ENCODE data around the gene IL21R. TPM values are rescaled to one million over a fixed set of nuclear protein-coding genes. Genes with fewer than 3 reads are reported as not detected.

Gene IL21R
- total and polyA plus RNA-seq, 2 donors (not counting 3 experiments of a cell fraction or from before 2014, with no cell fraction given) = 0.03 TPM; not detected in 1

DNA sequence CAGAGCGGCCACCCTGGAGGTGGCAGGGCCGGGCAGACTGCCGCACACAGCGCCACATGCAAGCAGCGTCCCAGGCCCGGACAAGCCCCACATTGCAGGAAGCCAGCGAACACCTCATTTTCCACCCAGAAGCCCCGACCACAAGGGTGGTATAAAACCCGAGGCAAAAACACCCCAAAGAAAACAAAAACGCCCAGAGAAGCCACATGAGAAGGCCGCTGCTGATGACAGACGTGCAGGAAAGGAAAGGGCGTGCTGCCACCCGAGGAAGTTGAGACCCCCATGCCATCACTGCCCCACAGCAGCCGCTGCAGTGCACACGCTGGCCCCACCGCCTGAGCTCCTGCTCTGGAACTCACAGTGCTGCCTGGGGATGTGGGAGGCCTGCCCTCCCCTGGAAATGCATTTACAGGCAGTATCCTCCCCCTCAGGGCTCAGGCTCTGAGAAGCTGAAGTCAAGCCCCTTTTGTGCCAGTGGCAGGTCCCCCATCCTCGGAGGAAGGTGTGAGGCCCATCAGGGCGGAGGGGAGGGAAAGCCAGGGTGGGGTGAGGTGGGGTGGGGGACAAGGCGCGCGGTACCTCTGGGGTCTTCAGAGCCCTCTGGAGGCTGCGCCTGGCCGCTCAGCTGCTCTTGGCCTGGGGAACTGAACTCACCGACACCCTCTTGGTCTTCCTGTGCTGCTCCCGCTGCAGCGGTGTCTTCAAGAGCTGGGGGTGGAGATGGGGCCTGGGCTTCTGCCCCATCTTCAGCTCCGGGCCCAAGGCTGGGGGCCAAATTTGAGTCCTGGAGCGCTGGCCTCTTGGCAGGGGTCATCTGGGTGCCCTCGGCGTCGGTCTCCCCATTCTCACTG lies 62.0 kb downstream of the IL21R start:
- DNase-seq (ENCODE audit: low read depth, low spot score) (no peak), FAIRE-seq (no peak)
- POLR2A ChIA-PET = no interaction called here
- Histone ChIP-seq H3K27me3 (ENCODE audit: control insufficient read depth in 2 of 2, insufficient read depth in 2 of 2, low read length in 2 of 2) (no peaks in the 10 kb centered on the region), H2AFZ (ENCODE audit: low read depth, low read length) (no peak overlapping the region), H3K36me3 (ENCODE audit: control insufficient read depth in 2 of 2, extremely low read depth in 1 of 2, insufficient read depth in 2 of 2, low read length in 2 of 2) (peaks cover 13 to 36% of the 10 kb centered on the region in 2 experiments), H3K4me3 (replicated peaks in 1 of 3; ENCODE audit: insufficient read depth in 1 of 3, low read depth in 1 of 3, low read length in 3 of 3) (no peak overlapping the region), H3K9me1 (replicated peaks; ENCODE audit: control insufficient read depth, extremely low read depth, insufficient read depth, low read length) (no peaks in the 10 kb centered on the region), H3K4me1 (ENCODE audit: control insufficient read depth, extremely low read depth, insufficient read depth, low read length) (peaks cover 12% of the 10 kb centered on the region), H3K27ac (ENCODE audit: insufficient read depth, low read depth, low read length) (no peak overlapping the region), H3K79me2 (ENCODE audit: control insufficient read depth, insufficient read depth, low read length) (no peaks in the 10 kb centered on the region), H3K9me3 (replicated peaks; ENCODE audit: control insufficient read depth, insufficient read depth, low read length) (no peaks in the 10 kb centered on the region), H3K4me2 (ENCODE audit: insufficient read depth, low read length) (no peak overlapping the region), H4K20me1 (replicated peaks; ENCODE audit: control insufficient read depth, extremely low read depth, insufficient read depth, low read length) (no peaks in the 10 kb centered on the region), H3K9ac (replicated peaks; ENCODE audit: extremely low read depth, insufficient read depth, low read length) (no peak overlapping the region)
- no TSS peak for BruUV-seq (replicated peaks)
- dilution Hi-C loops (cut with MboI; ENCODE audit: extremely low pct_ligation_motif_present, low sequenced_read_pairs) = no loop called here
- intact Hi-C loops (cut with micrococcal nuclease) = no loop called here
- TF ChIP-seq POLR2AphosphoS5 (IDR thresholded peaks at IDR 0.05; ENCODE audit: insufficient read depth, low read depth, low read length) (no peak), MAX (IDR thresholded peaks at IDR 0.05; ENCODE audit: insufficient read depth, insufficient read length) (no peak)
- CTCF ChIA-PET = no interaction called here

- H3K4me3 ChIP-seq (replicated peaks in 1 of 3; ENCODE audit: insufficient read depth in 1 of 3, low read depth in 1 of 3, low read length in 3 of 3) = no peak overlapping the region
- TSS peak; percentile 41 for BruUV-seq (replicated peaks)
- peaks cover 21 to 37% of the 10 kb centered on the region in 2 experiments for H3K36me3 ChIP-seq (ENCODE audit: control insufficient read depth in 2 of 2, extremely low read depth in 1 of 2, insufficient read depth in 2 of 2, low read length in 2 of 2)
- no peak overlapping the region for H3K27ac ChIP-seq (ENCODE audit: insufficient read depth, low read depth, low read length)
- H2AFZ ChIP-seq (ENCODE audit: low read depth, low read length) = no peak overlapping the region
- peaks cover 13% of the 10 kb centered on the region for H3K4me1 ChIP-seq (ENCODE audit: control insufficient read depth, extremely low read depth, insufficient read depth, low read length)
- TF ChIP-seq MAX (IDR thresholded peaks at IDR 0.05; ENCODE audit: insufficient read depth, insufficient read length) (no peak), POLR2A (IDR thresholded peaks at IDR 0.05; ENCODE audit: low read depth, low read length) (no peak), GATA2 (IDR thresholded peaks at IDR 0.05; ENCODE audit: insufficient read depth, insufficient read length, low read depth, low read length) (no peak), POLR2AphosphoS5 (IDR thresholded peaks at IDR 0.05; ENCODE audit: insufficient read depth, low read depth, low read length) (no peak), FOS (IDR thresholded peaks at IDR 0.05; ENCODE audit: borderline replicate concordance, insufficient read depth, low read length) (no peak), EZH2 (IDR thresholded peaks at IDR 0.05; ENCODE audit: borderline replicate concordance, low read depth, low read length, severe bottlenecking) (no peak), JUN (IDR thresholded peaks at IDR 0.05; ENCODE audit: borderline replicate concordance, insufficient read depth, insufficient read length, low read depth) (no peak), MYC (IDR thresholded peaks at IDR 0.05; ENCODE audit: low read depth, low read length) (no peak)
- TF ChIP-seq, protein P1, sequence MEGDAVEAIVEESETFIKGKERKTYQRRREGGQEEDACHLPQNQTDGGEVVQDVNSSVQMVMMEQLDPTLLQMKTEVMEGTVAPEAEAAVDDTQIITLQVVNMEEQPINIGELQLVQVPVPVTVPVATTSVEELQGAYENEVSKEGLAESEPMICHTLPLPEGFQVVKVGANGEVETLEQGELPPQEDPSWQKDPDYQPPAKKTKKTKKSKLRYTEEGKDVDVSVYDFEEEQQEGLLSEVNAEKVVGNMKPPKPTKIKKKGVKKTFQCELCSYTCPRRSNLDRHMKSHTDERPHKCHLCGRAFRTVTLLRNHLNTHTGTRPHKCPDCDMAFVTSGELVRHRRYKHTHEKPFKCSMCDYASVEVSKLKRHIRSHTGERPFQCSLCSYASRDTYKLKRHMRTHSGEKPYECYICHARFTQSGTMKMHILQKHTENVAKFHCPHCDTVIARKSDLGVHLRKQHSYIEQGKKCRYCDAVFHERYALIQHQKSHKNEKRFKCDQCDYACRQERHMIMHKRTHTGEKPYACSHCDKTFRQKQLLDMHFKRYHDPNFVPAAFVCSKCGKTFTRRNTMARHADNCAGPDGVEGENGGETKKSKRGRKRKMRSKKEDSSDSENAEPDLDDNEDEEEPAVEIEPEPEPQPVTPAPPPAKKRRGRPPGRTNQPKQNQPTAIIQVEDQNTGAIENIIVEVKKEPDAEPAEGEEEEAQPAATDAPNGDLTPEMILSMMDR (IDR thresholded peaks at IDR 0.05; ENCODE audit: extremely low read depth in 1 of 2, insufficient read depth in 1 of 2, low read depth in 1 of 2, low read length in 2 of 2) = no peak
- dilution Hi-C loops (cut with MboI; ENCODE audit: extremely low pct_ligation_motif_present, low sequenced_read_pairs) = no loop called here
- H3K27me3 ChIP-seq (ENCODE audit: control insufficient read depth in 2 of 2, insufficient read depth in 2 of 2, low read length in 2 of 2) = no peaks in the 10 kb centered on the region
- H3K79me2 ChIP-seq (ENCODE audit: control insufficient read depth, insufficient read depth, low read length) = no peaks in the 10 kb centered on the region
- no peak overlapping the region for H3K4me2 ChIP-seq (ENCODE audit: insufficient read depth, low read length)
- no peaks in the 10 kb centered on the region for H3K9me3 ChIP-seq (replicated peaks; ENCODE audit: control insufficient read depth, insufficient read depth, low read length)
- no peaks in the 10 kb centered on the region for H4K20me1 ChIP-seq (replicated peaks; ENCODE audit: control insufficient read depth, extremely low read depth, insufficient read depth, low read length)
- intact Hi-C loops (cut with micrococcal nuclease) = no loop called here
- DNase-seq (ENCODE audit: low read depth, low spot score) (no peak), FAIRE-seq (no peak)
- ChIA-PET POLR2A (no interaction called here), CTCF (no interaction called here)
- no peak overlapping the region for H3K9ac ChIP-seq (replicated peaks; ENCODE audit: extremely low read depth, insufficient read depth, low read length)
- H3K9me1 ChIP-seq (replicated peaks; ENCODE audit: control insufficient read depth, extremely low read depth, insufficient read depth, low read length) = no peaks in the 10 kb centered on the region
Observed at GRCh38 chr16:27464626-27465482, 62.9 kb downstream of the IL21R start.
